Parathyroid adenoma (tissue), 2 donors: ENCODE results near the gene ANKH.

Experiments used
- H2AFZ ChIP-seq: fragments of 300-600 bp; sonication (generic); one replicate; pipeline ENCODE4 v1.7.0; 2017; ENCODE audit warnings: antibody characterized with exemption, mild to moderate bottlenecking
- H3K27ac ChIP-seq: fragments of 300-600 bp; sonication (generic); one replicate; pipeline ENCODE4 v1.7.0; 2017
- H3K27me3 ChIP-seq: fragments of 300-600 bp; sonication (generic); one replicate; pipeline ENCODE4 v1.7.0; 2017; ENCODE audit warnings: low read length; ENCODE audit not compliant: control insufficient read depth, insufficient read depth
- H3K36me3 ChIP-seq: fragments of 300-600 bp; sonication (generic); one replicate; pipeline ENCODE4 v1.7.0; 2017; ENCODE audit warnings: low read length; ENCODE audit not compliant: control insufficient read depth, insufficient read depth
- H3K4me1 ChIP-seq: fragments of 300-600 bp; sonication (generic); one replicate; pipeline ENCODE4 v1.7.0; 2017; ENCODE audit warnings: control low read depth
- H3K4me2 ChIP-seq: fragments of 300-600 bp; sonication (generic); one replicate; pipeline ENCODE4 v1.7.0; 2017; ENCODE audit warnings: low read length
- H3K4me3 ChIP-seq: fragments of 300-600 bp; sonication (generic); one replicate; pipeline ENCODE4 v1.7.0; 2017; ENCODE audit warnings: low read depth, low read length
- H3K79me2 ChIP-seq: fragments of 300-600 bp; sonication (generic); one replicate; pipeline ENCODE4 v1.7.0; 2017; ENCODE audit warnings: control low read depth
- H3K9ac ChIP-seq: fragments of 300-600 bp; sonication (generic); one replicate; pipeline ENCODE4 v1.7.0; 2017; ENCODE audit warnings: mild to moderate bottlenecking
- H3K9me3 ChIP-seq: fragments of 300-600 bp; sonication (generic); one replicate; pipeline ENCODE4 v1.7.0; 2017; ENCODE audit warnings: low read length; ENCODE audit not compliant: control insufficient read depth
- TF ChIP-seq, protein P1 (sequence below): fragments of 300-600 bp; sonication (generic); IDR thresholded peaks from one replicate; pipeline ENCODE4 v1.7.0; 2017; ENCODE audit warnings: antibody characterized with exemption, mild to moderate bottlenecking
- donor health status: primary hyperparathyroidism.

ANKH gene

DNA sequence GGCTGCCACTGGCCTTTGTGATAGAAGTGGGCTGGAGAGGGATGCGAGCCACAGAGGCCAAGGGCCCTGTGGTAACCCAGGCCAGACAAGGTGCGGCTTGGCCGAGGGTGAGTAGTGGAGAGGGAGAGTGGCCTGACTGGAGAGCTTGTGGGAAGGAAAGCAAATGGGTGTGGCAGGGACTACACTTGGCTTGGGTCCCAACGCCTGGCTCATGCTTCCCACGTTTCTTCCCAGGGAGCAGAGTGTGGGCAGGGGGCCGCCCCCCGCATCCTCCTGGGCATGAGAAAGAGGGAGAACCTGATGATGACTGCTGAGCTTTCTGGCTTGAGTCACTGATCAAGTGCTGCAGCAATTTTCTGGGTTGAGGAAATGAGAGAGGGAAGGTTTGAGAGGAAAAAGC, 95.7 kb downstream of the ANKH start:
- H3K4me2 ChIP-seq = no peak overlapping the region
- peaks cover 23% of the 10 kb centered on the region for H3K4me1 ChIP-seq
- H2AFZ ChIP-seq = no peak overlapping the region
- H3K79me2 ChIP-seq = peaks cover 4% of the 10 kb centered on the region
- no peaks in the 10 kb centered on the region for H3K36me3 ChIP-seq
- H3K9me3 ChIP-seq = no peaks in the 10 kb centered on the region
- TF ChIP-seq, protein P1, sequence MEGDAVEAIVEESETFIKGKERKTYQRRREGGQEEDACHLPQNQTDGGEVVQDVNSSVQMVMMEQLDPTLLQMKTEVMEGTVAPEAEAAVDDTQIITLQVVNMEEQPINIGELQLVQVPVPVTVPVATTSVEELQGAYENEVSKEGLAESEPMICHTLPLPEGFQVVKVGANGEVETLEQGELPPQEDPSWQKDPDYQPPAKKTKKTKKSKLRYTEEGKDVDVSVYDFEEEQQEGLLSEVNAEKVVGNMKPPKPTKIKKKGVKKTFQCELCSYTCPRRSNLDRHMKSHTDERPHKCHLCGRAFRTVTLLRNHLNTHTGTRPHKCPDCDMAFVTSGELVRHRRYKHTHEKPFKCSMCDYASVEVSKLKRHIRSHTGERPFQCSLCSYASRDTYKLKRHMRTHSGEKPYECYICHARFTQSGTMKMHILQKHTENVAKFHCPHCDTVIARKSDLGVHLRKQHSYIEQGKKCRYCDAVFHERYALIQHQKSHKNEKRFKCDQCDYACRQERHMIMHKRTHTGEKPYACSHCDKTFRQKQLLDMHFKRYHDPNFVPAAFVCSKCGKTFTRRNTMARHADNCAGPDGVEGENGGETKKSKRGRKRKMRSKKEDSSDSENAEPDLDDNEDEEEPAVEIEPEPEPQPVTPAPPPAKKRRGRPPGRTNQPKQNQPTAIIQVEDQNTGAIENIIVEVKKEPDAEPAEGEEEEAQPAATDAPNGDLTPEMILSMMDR = no peak
- H3K4me3 ChIP-seq = no peak overlapping the region
- no peak overlapping the region for H3K27ac ChIP-seq
- no peak overlapping the region for H3K9ac ChIP-seq
- H3K27me3 ChIP-seq = no peaks in the 10 kb centered on the region

DNA sequence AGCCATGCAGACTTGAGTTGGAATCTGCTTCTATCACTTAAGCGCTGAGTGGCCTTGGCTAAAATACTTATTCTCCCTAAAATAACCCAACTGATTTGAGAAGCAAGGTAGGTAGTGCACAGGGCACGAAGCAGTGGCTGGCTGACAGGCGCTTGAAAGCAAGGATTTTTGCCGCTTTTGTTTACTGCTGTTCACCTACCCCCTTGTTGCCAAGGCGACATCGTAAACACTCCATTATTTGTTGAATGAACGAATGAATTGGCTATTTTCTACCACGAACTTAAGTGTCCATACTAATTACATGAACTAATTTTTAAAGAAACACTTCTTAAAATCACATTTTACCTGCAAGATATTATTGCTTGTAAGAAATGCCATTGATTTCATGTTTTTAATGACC, 98.0 kb downstream of the ANKH start:
- H3K79me2 ChIP-seq = peaks cover 2% of the 10 kb centered on the region
- no peak overlapping the region for H3K9ac ChIP-seq
- no peaks in the 10 kb centered on the region for H3K9me3 ChIP-seq
- no peaks in the 10 kb centered on the region for H3K36me3 ChIP-seq
- peaks cover 20% of the 10 kb centered on the region for H3K4me1 ChIP-seq
- TF ChIP-seq, protein P1 = no peak
- H3K4me2 ChIP-seq = no peak overlapping the region
- no peak overlapping the region for H3K27ac ChIP-seq
- no peak overlapping the region for H2AFZ ChIP-seq
- H3K27me3 ChIP-seq = no peaks in the 10 kb centered on the region
- H3K4me3 ChIP-seq = no peak overlapping the region

DNA sequence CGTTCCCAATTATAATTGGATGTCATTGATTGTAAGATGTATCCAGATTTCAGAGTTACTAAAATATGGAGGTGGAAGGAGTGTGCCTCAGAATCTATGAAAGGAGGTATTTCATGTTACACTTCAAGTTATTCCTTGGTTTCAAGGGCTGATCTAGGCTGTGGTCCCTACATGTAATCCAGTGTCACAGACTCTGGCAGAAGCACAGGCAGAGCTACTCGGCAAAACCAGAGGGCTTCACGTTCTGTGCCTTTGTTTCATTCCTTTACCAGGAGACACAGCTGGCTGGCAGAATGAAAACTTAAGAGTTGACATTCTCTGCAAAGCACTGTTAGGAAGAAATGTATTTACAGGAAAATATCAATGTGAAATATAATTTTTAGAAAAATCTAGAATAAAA, 99.6 kb downstream of the ANKH start:
- Histone ChIP-seq H3K27ac (no peak overlapping the region), H3K9ac (no peak overlapping the region), H3K4me2 (no peak overlapping the region), H3K4me1 (peaks cover 10% of the 10 kb centered on the region), H3K27me3 (no peaks in the 10 kb centered on the region), H3K9me3 (no peaks in the 10 kb centered on the region), H3K4me3 (no peak overlapping the region), H2AFZ (no peak overlapping the region), H3K79me2 (no peaks in the 10 kb centered on the region), H3K36me3 (no peaks in the 10 kb centered on the region)
- TF ChIP-seq, protein P1 = no peak

DNA sequence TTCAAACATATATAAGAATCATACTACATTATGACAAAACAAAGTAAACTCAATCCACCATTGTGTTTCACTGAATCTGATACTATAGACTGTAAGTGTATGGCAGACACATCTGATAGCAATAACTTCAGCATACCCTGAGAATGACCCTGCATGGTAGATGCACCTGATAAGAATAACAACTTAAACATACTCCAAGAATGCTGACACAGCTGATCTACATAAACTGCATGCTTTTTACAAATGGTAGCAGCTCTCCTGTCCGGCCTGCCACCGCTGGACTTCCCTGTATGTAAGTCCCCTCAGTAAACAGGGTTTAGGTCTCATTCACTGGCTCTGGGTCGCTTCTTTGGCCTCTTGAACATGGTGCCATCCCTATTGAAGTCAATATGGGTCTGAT, 100.4 kb downstream of the ANKH start:
- Histone ChIP-seq H3K79me2 (no peaks in the 10 kb centered on the region), H3K4me2 (peak overlapping the region; percentile 9), H3K9ac (no peak overlapping the region), H3K4me1 (peaks cover 10% of the 10 kb centered on the region), H2AFZ (no peak overlapping the region), H3K36me3 (no peaks in the 10 kb centered on the region), H3K9me3 (no peaks in the 10 kb centered on the region), H3K27ac (no peak overlapping the region), H3K4me3 (no peak overlapping the region), H3K27me3 (no peaks in the 10 kb centered on the region)
- TF ChIP-seq, protein P1 = no peak

DNA sequence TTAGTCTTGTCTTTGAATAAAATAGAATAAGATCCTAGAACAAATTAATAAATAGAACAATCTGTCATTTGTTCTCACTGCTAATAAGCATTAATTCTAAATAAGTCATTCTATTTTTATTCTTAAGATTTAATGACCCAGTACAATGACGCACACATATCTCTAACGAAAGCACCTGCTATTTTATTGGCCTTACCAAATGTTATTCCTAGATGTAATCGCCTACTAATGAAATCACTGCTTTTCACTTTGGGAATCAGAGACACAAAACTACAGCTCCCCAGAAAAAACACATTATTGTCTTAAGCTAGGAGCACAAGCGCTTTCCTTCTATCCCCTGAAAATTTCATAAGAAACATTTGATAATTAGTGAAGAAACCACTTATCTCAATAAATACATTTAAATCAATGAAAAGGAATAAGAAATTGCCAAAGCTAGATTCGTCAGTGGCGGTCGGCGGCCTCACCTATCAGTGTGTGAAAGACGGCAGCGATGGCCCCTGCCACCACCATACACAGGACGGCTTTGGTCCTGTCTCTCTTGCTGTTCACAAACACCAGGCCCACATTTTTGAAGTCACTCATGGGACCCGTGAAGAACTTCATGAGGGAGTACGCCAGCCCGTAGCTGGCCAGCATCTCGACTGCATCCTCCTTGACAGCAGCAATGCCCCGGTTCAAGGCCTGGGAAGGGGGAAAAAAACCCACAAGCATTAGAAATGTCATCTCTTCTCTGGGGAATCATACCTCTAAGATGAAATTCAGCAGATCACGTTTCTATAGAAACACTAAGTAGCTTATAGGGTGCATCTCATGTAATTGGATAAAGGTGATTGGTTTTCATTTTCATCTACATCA, 102.8 kb downstream of the ANKH start:
- no peaks in the 10 kb centered on the region for H3K9me3 ChIP-seq
- H3K4me1 ChIP-seq = peaks cover 10% of the 10 kb centered on the region
- no peak overlapping the region for H3K9ac ChIP-seq
- no peak overlapping the region for H2AFZ ChIP-seq
- H3K4me2 ChIP-seq = no peak overlapping the region
- TF ChIP-seq, protein P1 = no peak
- H3K27me3 ChIP-seq = no peaks in the 10 kb centered on the region
- no peaks in the 10 kb centered on the region for H3K36me3 ChIP-seq
- no peak overlapping the region for H3K4me3 ChIP-seq
- no peak overlapping the region for H3K27ac ChIP-seq
- H3K79me2 ChIP-seq = no peaks in the 10 kb centered on the region
